Hindlimb muscle (tissue), 1 donor: ENCODE measurements around the gene BANF2. TPM values are rescaled to one million over a fixed set of nuclear protein-coding genes. Genes with fewer than 3 reads are reported as not detected.

Experiments
- DNase-seq: peaks from one replicate; pipeline ENCODE4 v3.0.0-alpha.2; 2013
- polyA plus RNA-seq: library from polyadenylated mRNA; unstranded; fragments of 120-200 nt; gene quantifications from one replicate; pipeline ENCODE4 v1.2.1, GENCODE V29; 2013; ENCODE audit not compliant: insufficient read length

Gene BANF2
- polyA plus RNA-seq, 1 donor = not detected

DNA sequence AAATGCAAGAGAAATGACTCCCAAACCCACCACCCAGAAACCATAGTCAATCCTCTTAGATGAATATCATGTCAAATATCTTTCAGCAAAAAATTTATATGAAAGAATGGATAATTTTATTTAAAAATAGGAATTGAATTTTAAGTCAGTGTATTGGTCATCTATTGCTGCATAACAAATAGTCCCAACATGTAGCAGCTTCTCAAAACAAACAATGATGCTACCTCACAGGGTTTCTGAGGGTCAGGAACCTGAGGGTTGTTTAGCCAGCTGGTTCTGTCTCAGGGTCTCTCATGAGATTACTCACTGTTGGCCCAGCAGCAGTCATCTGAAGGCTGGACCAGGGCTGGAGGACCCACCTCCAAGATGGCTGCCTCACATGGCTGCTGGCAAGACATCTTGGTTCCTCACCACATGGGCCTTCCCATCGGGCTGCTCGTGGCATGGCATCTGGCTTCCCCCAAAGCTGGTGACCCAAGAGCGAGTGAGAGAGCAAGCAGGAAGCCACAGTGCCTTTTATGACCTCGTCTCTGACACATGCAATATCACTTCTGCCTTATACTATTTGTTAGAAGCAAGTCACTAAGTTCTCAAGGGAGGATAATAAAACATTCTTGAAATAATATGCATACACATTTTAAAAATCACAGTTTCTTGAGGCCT is 36.3 kb downstream of the BANF2 start:
- DNase-seq = no peak

DNA sequence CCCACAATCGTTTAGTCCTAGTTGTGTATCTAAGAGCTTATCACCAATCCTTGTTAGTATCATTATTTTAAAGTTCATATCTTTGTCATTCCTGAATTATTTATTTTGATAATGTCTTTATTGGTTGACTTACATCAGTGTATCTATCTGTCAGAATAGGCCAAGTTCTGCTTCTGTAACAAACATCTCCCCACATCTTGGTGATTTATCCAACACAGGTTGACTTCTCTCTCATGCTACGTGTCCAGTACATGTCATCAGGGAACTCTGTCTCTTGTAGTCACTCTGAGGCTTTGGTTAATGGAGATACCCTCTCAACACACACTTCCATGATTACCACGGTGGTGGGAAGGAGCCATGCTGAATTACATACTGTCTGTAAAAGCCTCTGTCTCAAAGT is 38.4 kb downstream of the BANF2 start:
- DNase-seq = no peak

DNA sequence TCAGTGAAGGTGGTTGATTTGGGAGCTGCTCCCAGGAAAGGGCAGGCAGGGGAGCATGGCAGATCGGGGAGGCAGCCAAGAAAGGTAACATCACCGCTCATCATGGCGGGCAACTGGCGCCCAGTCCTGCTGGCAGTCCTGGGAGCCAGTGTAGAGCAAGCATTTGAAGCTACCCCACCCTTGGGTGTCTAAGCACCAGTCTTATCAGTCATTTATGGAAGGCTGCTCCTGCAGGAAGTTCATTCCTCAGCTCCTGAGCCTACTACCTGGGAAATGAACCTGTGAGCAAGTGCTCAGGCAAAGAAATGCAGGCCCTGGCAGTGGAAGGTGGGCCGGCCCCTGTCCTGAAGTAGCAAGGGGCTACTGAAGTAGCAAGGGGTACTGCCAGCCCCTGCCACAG is 41.5 kb downstream of the BANF2 start:
- no peak for DNase-seq

DNA sequence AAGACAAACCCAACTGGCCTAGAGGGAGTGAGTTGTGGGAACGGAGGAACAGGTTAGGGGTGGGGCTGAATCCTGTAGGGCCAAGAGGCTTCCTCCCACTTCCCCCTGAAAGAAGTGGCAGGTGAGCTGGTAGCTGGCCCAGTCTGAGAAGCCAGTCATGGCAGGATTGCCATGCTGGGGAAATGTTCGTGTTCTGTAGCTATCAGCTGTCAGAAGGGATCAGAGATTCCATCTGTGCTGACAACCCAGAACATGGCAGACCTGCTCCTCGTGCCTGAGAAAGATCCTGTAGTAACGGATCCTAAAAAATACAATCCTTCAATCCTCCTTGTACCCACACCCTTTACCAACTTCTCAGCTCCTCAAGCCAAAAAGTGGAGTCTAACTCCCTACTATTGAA is 43.0 kb downstream of the BANF2 start:
- DNase-seq = no peak

DNA sequence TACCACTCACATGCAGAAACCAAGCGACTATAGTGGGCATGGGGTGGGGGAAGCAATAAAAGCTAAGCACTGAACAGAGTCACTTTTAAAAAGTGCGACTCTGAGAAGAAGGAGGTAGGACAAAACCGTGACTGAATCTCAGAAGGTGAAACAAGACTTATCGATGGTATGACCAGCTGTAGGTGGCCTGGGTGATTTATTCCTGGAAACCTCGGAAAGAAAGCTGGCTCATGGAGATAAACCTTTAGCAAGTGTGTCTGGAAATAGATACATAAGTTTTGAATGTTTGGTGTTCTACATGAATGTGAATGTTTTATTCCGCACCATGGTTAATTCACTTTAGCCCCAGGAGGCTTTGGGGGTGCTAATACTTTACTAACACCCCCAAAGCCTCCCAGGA is 43.9 kb downstream of the BANF2 start:
- DNase-seq = no peak

DNA sequence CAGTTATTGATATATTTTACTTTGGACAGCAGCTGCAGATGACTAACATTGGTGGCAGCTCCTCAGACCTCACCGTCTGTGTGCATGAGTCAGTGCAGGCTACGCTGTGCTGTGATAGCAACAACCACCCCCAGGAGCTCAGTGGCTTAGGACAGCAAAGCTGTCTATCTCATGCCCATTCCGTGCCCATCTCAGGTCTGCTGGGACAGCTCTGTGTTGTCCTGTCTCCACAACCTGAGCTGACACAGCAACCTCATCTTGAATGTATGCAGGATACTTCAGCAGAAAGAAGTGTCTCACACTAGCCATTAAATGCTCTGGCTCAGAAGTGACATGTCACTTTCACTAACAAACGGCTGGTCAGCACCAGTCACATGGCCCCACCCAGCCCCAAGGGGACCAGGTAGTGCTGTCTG is 47.7 kb downstream of the BANF2 start:
- no peak for DNase-seq

DNA sequence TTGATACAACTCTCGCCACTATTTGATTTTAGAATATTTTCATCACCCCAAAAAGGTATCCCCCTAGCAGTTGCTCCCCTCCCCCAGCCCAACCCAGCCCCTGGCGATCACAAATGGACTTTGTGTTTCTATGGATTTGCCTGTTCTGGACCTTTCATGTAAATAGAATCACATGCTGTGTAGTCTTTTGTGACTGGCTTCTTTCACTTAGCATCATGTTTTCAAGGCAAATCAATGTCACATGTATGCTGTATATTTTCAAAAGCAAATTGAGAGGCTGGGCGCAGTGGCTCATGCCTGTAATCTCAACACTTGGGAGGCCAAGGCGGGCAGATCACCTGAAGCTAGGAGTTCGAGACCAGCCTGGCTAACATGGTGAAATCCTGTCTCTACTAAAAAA is 48.5 kb downstream of the BANF2 start:
- DNase-seq = no peak

DNA sequence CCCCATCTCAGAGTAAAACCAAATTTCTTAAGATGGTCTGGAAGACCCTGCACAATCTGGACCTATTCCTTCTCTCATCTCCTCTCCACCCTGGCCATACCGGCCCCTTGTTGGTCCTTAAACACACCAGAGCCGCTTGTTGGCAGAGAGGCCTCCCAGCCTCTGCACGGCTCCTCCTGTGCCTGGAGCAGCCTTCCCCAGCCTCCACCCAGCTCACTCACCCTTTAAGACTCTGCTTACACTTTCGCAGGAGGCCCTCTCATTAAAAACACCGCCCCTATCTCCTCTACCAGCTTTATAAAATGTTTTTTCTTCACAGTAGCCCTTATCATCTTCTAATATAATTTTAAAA is 49.8 kb downstream of the BANF2 start:
- no peak for DNase-seq

DNA sequence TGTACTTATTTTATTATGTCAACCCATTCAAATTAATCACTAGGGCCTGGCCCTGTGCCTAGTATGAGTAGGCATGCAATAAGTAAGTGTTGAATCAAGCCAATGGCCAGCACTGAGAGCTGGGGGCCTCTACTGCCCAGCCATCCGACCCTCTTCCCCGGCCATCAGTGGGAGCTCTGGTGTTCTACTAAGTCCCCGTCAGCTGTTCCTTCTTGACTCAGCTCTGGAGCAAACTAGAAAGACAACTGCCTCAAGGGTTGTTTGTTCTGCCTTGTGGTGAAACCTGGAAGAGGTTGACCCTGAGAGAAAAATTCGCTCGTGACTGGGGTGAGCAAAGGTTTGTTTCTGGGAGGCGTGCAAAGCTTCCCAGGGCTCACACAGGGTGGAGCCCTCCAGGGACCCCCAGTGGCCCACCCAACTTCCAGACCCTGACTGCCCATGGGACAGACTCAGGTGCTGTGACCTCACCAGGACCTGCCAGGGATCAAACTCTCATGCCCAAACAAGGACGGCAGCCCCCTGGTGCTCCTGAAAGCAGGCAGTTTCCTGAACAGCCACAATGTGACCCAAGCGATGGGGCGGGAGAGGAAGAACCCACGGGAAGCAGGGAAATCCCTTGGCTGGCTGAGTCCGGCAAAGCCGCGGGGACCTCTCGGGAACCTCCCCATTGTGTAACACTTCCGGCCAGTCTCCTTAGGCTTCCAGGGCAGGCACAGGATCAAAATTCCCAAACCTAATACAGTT is 50.4 kb downstream of the BANF2 start:
- DNase-seq = peak; percentile 25

DNA sequence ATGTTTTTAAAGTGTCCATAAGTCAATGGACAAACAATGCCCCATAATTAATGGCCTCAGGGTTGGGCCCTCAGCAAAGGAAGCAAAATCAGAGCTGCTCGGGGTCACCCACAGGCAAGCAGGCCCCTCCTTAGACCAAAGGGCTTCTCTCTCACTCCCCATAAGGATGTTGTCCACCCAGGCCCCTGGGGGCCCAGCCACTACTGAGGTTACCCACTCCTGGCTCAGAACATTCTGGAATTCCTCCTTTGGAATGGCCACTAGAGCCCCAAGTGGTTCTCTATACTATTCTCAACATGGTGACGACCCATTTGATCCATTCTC is 50.9 kb downstream of the BANF2 start:
- DNase-seq = no peak

DNA sequence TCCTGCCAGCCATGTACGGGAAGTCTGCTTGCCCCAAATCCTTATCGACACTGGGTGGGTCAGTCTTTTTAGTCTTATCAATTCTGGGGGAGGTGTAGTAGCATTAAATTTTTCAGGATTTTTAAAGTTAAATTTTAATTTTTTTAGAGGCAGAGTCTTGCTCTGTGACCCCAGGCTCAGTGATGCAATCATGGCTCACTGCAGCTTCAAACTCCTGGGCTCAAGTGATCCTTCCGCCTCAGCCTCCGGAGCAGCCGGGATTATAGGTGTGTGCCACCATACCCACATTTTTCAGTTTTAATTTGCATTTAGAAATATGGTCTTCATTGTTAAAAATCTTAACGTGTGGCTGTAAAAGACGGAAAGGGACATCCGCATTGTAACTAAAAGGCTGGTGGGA is 51.9 kb downstream of the BANF2 start:
- DNase-seq = no peak

DNA sequence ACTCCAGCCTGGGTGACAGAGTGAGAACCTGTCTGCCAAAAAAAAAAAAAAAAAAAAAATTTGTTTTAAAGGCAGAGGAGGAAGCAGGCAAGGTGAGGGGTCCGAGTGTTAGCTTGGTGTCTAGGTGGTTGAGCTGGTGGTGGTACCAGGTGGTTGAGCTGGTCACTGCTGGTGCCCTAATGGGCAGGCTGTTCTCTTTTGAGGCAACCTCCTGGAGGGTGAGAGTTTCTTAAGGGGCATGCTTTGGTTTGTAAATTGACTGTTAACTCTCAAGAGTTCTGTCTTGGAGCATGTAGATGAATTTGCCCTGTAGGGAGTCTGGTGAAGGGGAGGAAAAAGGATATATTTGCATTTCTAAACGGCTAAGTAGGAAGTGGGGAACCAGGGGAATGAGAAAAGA is 52.7 kb downstream of the BANF2 start:
- no peak for DNase-seq

DNA sequence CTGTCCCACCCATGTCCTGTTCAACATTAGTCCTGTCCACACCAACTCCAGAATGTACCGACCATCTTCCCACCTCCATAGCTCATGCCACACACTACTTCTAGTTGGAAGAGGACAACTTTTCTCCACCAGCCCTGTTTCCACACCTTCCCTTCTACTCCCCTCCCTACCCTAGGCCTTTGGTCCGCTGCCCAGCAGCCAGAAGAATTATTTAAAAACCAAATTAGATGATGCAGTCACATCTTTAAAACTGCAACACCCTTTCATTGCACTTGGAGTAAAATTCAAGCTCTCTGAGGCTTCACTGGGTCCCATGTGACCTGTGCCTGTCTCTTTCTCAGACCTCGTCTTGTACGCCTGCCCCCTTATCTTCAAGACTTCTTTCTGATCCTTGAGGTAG is 53.8 kb downstream of the BANF2 start:
- no peak for DNase-seq

DNA sequence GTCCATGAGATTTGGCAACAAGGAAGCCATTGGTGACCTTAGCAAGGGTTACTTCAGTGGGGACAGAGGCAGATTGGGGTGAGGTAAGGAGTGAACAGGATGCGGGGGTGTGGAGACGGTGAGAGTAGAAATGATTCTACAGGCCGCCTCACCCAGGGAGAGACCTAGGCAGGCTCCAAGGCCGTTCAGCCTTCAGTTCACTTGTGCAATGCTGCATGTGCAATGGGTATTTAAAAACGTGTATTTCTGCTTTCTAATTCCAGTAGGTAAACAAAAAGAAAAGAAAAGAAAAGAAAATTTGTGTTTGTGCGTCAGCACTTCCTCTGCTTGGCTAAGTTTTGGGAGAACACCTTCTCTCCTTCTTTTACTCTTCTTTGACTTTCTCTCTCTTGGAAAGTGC is 56.8 kb downstream of the BANF2 start:
- DNase-seq = no peak

DNA sequence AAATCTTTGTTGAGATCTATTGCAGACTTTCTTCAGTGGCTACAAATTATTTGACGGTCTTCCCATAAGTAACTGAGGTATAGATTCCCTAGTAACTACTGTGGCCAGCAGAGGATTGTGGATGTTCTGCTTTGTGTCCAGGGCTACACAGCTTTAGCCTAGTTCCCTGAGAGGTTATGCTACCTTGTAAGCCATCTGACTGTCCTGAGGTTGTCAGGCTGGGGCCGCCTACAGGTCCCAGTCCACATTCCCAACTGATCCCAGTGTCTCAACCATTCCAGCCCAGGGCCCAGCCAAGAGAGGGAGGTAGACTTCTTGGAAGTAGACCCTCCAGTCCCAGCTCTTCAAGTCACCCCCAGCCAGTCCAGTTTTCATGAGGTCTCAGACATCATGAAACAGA is 57.7 kb downstream of the BANF2 start:
- no peak for DNase-seq

DNA sequence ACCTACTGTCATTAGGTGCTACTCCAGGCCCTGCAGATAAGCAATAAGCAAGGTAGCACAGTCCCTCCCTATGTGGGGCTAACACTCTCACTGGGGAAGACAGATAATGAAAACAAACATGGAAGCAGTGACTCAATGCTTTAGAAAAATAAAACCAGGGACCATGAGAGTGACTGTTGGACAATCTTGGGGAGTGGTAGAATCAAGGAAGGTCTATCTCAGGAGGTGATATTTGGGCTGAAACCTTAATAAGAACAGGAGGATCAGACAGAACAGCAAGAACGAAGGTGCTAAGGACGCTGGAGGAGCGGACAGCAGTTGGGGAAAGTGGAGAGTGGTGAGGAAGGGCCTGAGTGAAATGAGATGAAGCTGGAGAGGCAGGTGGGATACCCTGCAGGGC is 58.2 kb downstream of the BANF2 start:
- DNase-seq = no peak

DNA sequence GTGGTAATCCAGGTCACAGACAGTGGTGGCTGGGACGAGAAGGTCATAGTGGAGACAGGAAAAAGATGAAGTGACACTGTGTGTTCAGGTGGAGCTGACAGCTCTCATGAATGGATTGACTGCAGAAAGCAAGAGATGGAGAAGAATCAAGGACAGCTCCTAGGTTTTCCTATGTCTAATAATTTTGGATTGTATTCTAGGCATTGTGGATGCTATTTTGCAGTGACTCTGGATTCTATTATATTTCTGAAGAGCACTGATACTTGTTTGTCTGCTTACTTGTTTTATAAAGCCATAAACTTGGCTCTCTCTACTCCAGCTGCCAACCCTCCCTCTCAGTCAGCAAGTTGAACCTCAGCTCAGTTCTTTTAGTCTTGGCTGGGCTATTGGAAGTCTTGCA is 58.7 kb downstream of the BANF2 start:
- no peak for DNase-seq

DNA sequence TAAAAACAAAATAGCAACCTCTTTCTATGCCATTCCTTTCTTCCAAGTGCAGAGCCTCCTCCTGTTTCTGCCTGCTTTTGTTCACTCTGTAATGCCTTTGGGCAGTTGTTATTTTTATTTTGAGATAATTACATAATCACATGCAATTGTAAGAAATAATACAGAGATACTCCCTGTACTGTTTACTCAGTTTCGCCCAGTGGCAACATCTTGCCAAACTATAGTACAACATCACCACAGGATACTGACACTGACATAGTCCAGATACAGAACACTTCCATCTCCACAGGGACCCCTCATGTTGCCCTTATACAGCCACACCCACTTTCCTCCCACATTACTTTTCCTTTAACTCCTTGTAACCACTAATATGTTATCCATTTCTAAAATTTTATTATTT is 59.7 kb downstream of the BANF2 start:
- no peak for DNase-seq

DNA sequence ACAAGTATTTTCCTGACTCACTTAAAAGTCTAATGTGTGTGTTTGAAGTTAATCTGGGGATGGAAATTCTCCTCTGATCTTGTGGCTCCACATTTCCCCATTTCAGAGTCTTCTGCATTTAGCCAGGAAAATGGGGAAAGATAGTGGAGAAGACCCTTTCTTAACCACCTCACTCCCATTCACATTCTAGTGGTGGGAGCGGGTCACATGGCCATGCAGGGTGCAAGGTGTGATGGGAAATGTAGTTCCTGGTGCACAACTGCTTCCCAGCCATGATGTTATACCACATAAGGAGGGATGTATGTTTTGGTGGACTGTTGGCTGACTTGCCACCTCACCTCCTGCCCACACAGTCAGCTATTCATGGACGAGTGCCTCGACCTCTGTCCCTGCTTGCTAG is 61.8 kb downstream of the BANF2 start:
- no peak for DNase-seq

DNA sequence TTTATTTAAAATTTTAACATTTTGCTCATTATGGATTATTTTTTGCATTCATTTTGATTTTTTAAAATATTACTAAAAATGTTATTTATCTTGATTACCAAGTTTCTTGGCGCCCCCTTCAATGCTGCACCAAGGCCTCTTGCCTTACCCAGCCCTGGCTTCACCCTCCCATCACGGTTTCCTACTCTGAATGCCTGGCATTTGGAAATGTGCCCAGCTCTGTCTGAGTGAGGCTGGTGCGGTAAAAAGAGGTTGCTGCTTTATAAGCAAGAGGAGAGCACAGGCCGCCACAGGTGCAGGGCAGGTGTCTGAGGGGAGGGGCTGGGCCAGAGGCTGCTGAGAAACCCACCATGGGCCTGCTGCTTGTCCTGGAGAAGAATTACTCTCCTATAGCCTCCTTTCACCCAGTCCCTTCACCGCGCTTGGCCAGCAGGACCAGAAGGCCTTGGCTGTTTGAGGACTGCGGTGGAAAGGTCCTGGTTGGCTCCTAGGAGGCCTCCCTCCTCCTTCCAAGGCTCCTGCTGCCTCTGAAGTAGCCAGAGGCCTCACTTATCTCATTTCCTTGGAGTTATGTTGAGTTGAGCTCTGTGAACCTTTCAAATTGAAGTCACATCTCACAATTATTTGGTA is 62.6 kb downstream of the BANF2 start:
- DNase-seq = no peak

DNA sequence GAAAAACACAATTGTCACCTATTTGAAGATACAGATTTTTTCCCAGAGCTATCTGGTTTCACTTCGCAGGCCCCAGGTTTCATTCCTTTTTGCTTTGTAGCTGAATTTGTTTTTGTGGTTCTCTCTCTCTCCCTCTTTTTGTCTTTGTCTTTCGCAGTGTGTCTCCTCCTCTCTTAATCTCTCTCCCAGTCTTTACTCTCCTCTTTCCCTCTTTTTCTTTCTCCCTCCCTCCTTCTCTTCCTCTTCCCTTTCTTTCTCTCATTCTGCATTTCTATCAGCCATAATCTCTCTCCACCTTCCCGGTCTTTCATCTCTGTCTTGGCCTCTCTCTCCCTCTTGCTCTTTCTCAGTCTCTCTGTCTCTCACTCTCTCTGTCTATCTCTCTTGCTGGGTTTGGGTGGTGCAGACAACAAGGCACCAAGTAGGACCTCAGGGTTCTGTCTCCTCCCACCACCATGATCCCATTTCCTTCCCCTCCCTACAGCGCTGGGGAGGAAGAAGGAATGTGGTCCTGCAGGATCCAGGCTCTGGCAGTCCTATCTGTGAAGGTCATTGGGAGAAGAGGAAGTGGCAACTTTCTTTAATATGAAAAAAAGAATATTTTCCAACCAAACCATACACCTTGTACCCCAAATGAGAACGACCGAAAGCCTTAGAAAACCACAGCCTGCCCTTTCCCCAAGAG is 63.2 kb downstream of the BANF2 start:
- DNase-seq = no peak

DNA sequence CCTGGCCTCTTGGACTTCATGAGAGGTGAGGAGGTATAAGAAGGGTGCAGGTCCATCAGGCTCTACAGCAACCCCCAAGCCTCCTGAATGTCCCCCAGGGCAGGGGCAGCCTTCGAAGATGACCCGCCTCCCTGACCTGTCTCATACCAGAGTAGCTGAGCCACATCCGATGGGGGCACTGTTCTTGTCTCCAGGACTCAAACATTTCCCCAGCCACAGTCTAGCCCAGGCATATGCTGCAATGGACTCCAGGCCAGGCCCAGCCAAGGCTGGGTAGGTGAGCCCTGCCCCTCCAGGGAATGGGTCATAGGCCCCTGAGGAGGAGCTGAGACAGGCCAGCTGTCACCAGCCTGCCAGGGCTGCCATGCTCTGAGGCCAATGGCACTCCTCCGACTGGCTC is 65.3 kb downstream of the BANF2 start:
- no peak for DNase-seq

DNA sequence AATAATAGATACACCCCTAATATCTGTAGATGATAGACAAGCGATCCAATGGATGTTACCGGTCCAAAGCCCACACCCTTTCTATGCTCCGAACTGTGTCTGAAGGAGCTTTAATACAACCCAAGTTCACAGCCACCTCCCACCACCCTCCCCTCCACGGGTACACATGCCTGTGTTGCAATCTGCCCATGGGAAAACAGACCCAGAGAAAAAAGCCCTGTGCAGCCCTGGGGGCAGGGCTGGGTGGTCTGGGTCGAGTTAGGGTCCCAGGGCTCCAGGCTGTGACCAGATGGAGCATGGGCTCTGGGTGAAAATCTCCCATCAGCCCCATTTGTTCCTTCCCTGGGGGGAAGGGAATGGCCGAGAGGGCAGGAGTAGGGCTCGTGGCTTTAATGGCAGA is 65.8 kb downstream of the BANF2 start:
- DNase-seq = no peak

DNA sequence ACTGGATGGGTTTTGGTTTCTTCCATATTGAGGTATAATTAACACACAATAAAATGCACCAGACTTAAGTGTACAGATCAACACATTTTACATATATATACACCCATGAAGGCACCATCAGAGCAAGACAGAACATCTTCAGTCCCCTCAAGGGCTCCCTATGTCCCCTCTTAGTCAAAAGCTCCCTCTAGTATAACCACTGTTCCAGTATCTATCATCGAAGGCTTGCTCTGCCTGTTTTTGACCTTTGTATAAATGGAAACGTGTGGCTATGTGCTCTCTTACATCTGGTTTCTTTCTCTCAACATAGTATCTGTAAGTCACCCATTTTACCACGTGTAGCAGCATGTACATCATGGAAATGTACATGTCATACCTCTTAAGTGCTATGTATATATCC is 66.5 kb downstream of the BANF2 start:
- DNase-seq = no peak
